Smooth muscle cell (in vitro differentiated cells): ENCODE results near the gene HHATL. TPM values are rescaled to one million over a fixed set of nuclear protein-coding genes. Genes with fewer than 3 reads are reported as not detected.

Experiments
- DNase-seq: peaks from one replicate; lab custom pipeline; 2025; ENCODE audit not compliant: unreplicated experiment; lab: John Stamatoyannopoulos, UW
- H2AFZ ChIP-seq: fragments of 200-600 bp; sonication (generic); 2 replicates; pipeline ENCODE4 v1.6.0; 2016; ENCODE audit warnings: antibody characterized with exemption, low read depth, mild to moderate bottlenecking
- H3F3A ChIP-seq: fragments of 200-600 bp; sonication (generic); 2 replicates; pipeline ENCODE4 v1.6.0; 2017; ENCODE audit warnings: antibody characterized with exemption, low read depth
- H3K27ac ChIP-seq: fragments of 200-600 bp; sonication (generic); 2 replicates; pipeline ENCODE4 v1.5.1; 2016; ENCODE audit warnings: low read depth, mild to moderate bottlenecking
- H3K27me3 ChIP-seq: fragments of 200-600 bp; sonication (generic); 2 replicates; pipeline ENCODE4 v1.6.1; 2016; ENCODE audit warnings: low read depth, mild to moderate bottlenecking
- H3K36me3 ChIP-seq: fragments of 200-600 bp; sonication (generic); 2 replicates; pipeline ENCODE4 v1.5.1; 2016; ENCODE audit warnings: low read depth
- H3K4me1 ChIP-seq: fragments of 200-600 bp; sonication (generic); 2 replicates; pipeline ENCODE4 v1.5.1; 2016; ENCODE audit warnings: low read depth
- H3K4me2 ChIP-seq: fragments of 200-600 bp; sonication (generic); 2 replicates; pipeline ENCODE4 v1.6.0; 2016; ENCODE audit warnings: mild to moderate bottlenecking
- H3K4me3 ChIP-seq: fragments of 200-600 bp; sonication (generic); 2 replicates; pipeline ENCODE4 v1.5.1; 2016; ENCODE audit warnings: mild to moderate bottlenecking
- H3K79me2 ChIP-seq: fragments of 200-600 bp; sonication (generic); 2 replicates; pipeline ENCODE4 v1.6.0; 2016; ENCODE audit warnings: low read depth, mild to moderate bottlenecking
- H3K9ac ChIP-seq: fragments of 200-600 bp; sonication (generic); 2 replicates; pipeline ENCODE4 v1.6.0; 2016; ENCODE audit warnings: low read depth
- H3K9me3 ChIP-seq: fragments of 200-600 bp; sonication (generic); replicated peaks from 2 replicates; pipeline ENCODE4 v1.5.1; 2016; ENCODE audit warnings: low read depth
- H4K20me1 ChIP-seq: fragments of 200-600 bp; sonication (generic); 2 replicates; pipeline ENCODE4 v1.6.0; 2016; ENCODE audit warnings: low read depth
- WGBS: methylation state at CpG from one replicate; pipeline ENCODE4 v1.1.7; 2016; ENCODE audit warnings: low lambda C conversion rate; 5-methylcytosine and 5-hydroxymethylcytosine counted together
- polyA plus RNA-seq: library from polyadenylated mRNA; unstranded; fragments of >200 nt; fragmentation: Nextera tagmentation; extraction: Ambion mirVana; gene quantifications from 2 replicates; pipeline ENCODE4 v1.2.1, GENCODE V29; 2016
- total RNA-seq: library from RNA; depleted of rRNA; stranded (reverse); fragments of >200 nt; gene quantifications from 2 replicates; pipeline ENCODE4 v1.2.3, GENCODE V29; 2014
- TF ChIP-seq, protein P1 (sequence below): fragments of 200-600 bp; sonication (generic); IDR thresholded peaks from 2 replicates; pipeline ENCODE4 v1.5.1; 2017; ENCODE audit warnings: borderline replicate concordance, mild to moderate bottlenecking, antibody characterized with exemption; ENCODE audit not compliant: insufficient read depth, poor library complexity, severe bottlenecking

HHATL gene
- total and polyA plus RNA-seq, 2 experiments from 2014 or later = not detected

DNA sequence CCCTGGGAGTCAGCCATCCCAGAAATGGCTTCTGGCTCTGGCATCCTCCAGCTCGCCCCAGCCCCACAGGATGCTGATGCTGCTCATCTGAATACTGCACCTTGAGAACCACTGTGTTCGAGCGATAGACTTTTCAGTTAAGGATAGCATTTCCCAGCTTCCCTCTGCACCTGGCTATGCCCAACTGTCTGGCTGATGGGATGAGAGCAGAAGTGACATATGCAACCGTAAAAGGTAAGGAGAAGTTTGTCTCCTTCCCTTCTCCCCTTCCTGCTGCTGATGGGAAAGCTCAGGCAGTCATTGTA is 9.7 kb upstream of the HHATL start:
- H3K9ac ChIP-seq = no peak overlapping the region
- H3K4me1 ChIP-seq = no peaks in the 10 kb centered on the region
- no peaks in the 10 kb centered on the region for H3K79me2 ChIP-seq
- no peak for DNase-seq
- H3K27ac ChIP-seq = no peak overlapping the region
- TF ChIP-seq, protein P1, sequence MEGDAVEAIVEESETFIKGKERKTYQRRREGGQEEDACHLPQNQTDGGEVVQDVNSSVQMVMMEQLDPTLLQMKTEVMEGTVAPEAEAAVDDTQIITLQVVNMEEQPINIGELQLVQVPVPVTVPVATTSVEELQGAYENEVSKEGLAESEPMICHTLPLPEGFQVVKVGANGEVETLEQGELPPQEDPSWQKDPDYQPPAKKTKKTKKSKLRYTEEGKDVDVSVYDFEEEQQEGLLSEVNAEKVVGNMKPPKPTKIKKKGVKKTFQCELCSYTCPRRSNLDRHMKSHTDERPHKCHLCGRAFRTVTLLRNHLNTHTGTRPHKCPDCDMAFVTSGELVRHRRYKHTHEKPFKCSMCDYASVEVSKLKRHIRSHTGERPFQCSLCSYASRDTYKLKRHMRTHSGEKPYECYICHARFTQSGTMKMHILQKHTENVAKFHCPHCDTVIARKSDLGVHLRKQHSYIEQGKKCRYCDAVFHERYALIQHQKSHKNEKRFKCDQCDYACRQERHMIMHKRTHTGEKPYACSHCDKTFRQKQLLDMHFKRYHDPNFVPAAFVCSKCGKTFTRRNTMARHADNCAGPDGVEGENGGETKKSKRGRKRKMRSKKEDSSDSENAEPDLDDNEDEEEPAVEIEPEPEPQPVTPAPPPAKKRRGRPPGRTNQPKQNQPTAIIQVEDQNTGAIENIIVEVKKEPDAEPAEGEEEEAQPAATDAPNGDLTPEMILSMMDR = no peak
- no peaks in the 10 kb centered on the region for H3K9me3 ChIP-seq
- no peaks in the 10 kb centered on the region for H3F3A ChIP-seq
- no peaks in the 10 kb centered on the region for H3K36me3 ChIP-seq
- H3K4me2 ChIP-seq = no peak overlapping the region
- 91% methylated on average over 4 of the region's 4 CpGs for WGBS
- H3K27me3 ChIP-seq = no peaks in the 10 kb centered on the region
- H4K20me1 ChIP-seq = no peaks in the 10 kb centered on the region
- no peak overlapping the region for H2AFZ ChIP-seq
- no peak overlapping the region for H3K4me3 ChIP-seq

DNA sequence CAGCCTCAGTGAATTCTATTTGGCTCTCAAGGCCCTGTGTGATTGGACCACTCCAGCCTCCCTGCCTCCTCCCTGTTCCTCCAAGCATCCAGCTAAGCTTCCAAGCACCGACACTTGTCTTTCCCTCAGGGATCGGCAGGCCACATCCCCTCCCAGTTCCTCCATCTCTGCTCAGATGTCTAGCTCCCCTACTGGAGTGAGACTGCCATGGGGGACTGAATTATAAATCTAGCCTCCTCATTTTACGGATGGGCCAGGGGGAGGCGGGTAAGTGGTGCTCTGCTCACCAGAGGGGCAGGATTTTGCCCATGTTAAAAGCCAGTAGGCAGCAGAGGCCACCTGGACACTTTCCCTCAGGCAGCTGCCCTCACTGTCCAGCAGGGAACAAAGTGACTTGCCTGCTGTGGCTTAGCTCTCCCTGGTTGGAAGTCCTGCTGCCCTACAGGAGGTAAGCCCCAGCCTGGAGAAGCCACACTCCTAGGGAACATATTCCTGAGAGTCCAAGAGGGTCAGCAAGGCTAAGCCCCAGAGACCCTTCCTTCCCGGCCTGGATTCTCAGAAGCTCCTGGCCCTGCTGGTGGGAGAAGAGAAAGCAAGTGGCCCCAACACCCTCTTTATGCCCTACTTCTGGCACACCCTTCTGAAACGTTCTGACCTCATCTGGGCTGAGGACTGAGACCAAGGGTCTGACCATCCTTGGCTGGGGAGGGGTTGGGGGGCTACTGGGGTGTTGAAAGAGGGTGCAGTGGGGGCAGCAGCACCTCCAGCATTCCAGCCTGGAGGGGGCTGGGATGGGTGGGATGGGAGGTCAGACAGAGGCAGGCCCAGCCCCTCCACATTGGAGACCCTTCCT is 9.1 kb upstream of the HHATL start:
- no peaks in the 10 kb centered on the region for H3K4me1 ChIP-seq
- TF ChIP-seq, protein P1 = no peak
- no peak overlapping the region for H3K27ac ChIP-seq
- no peaks in the 10 kb centered on the region for H3K36me3 ChIP-seq
- no peaks in the 10 kb centered on the region for H3F3A ChIP-seq
- H3K9ac ChIP-seq = no peak overlapping the region
- DNase-seq = no peak
- H3K27me3 ChIP-seq = no peaks in the 10 kb centered on the region
- H3K4me2 ChIP-seq = no peak overlapping the region
- no peak overlapping the region for H3K4me3 ChIP-seq
- no peaks in the 10 kb centered on the region for H3K79me2 ChIP-seq
- no peaks in the 10 kb centered on the region for H3K9me3 ChIP-seq
- WGBS = 68% methylated on average over 6 of the region's 6 CpGs
- no peak overlapping the region for H2AFZ ChIP-seq
- no peaks in the 10 kb centered on the region for H4K20me1 ChIP-seq

DNA sequence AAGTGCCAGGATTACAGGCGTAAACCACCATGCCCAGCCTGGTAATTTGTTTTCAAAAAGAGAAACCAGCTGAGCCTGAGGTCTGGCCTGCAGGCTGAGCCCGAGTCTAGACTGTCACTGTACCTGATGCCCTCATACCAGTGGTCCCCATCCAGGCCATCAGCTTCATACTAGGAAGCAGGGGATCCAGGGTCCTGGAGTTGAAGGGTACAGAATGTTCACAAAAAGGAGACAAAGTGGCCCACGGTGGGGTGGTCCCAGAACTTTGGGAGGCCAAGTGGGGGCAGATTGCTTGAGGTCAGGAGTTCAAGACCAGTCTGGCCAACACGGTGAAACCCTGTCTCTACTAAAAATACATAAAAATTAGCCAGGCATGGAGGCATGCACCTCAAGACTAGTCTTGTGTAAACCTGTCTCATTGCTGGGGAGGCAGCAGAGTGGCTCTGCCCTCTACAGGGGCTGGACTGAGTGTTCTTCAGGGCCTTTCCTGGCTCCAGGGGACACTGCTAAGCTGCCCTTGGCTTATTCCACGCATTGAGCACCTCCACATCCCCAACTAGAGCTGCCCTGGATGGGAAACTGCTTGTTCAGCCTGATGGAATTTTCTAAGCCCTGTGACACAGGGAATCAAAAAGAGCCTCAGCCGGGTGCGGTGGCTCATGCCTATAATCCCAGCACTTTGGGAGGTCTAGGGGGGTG is 7.9 kb upstream of the HHATL start:
- Histone ChIP-seq H3K79me2 (no peaks in the 10 kb centered on the region), H4K20me1 (no peaks in the 10 kb centered on the region), H3K27ac (no peak overlapping the region), H3K4me1 (no peaks in the 10 kb centered on the region), H3F3A (no peaks in the 10 kb centered on the region), H2AFZ (no peak overlapping the region), H3K36me3 (no peaks in the 10 kb centered on the region), H3K9me3 (no peaks in the 10 kb centered on the region), H3K4me2 (no peak overlapping the region), H3K27me3 (no peaks in the 10 kb centered on the region), H3K4me3 (no peak overlapping the region), H3K9ac (no peak overlapping the region)
- DNase-seq = no peak
- WGBS = 81% methylated on average over 7 of the region's 7 CpGs
- TF ChIP-seq, protein P1 = no peak
